Stomach (tissue), 4 donors: Measurements from ENCODE around the gene OR6K6.

Source experiments
- POLR2A ChIP-seq, 4 donors: fragments of 450-650 bp; IDR thresholded peaks; one replicate each; pipeline ENCODE4 v1.6.1; 2016; ENCODE audit warnings: antibody characterized with exemption in 4 of 4, control low read depth in 2 of 4, mild to moderate bottlenecking in 1 of 4, moderate library complexity in 1 of 4
- TF ChIP-seq, protein P1 (sequence below), 7 experiments: fragments of 450-650 bp in 4 of 7; fragments of 200-600 bp in 3 of 7; sonication (generic) in 3 of 7; IDR thresholded peaks; one replicate each; pipeline ENCODE4 v1.5.1; 2016 to 2019; ENCODE audit warnings: antibody characterized with exemption in 7 of 7, control low read depth in 2 of 7, mild to moderate bottlenecking in 1 of 7

DNA sequence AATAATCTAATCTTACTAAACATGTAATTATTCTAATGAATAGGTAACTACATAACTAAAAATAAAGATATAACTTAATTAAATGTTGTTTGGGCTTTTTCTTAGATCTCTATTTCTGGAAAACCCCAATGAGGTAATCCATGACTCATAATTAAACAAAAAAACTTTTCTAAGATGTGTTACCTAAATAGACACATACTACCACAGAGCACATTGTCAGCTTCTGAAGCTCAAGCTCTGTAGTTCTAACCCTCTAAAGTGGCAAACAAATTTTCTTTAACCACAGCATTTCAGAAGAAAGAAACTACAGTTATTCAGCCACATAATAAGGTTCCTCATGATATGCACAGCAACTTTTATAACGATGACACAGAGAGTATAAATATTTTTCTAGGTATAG lies 38.2 kb upstream of the OR6K6 start:
- TF ChIP-seq, protein P1, sequence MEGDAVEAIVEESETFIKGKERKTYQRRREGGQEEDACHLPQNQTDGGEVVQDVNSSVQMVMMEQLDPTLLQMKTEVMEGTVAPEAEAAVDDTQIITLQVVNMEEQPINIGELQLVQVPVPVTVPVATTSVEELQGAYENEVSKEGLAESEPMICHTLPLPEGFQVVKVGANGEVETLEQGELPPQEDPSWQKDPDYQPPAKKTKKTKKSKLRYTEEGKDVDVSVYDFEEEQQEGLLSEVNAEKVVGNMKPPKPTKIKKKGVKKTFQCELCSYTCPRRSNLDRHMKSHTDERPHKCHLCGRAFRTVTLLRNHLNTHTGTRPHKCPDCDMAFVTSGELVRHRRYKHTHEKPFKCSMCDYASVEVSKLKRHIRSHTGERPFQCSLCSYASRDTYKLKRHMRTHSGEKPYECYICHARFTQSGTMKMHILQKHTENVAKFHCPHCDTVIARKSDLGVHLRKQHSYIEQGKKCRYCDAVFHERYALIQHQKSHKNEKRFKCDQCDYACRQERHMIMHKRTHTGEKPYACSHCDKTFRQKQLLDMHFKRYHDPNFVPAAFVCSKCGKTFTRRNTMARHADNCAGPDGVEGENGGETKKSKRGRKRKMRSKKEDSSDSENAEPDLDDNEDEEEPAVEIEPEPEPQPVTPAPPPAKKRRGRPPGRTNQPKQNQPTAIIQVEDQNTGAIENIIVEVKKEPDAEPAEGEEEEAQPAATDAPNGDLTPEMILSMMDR (IDR thresholded peaks at IDR 0.05) = no peak
- no peak for TF ChIP-seq POLR2A (IDR thresholded peaks at IDR 0.05)
